HG02763 (cell line): ENCODE results near the gene GPRC5B.

Source experiments
- ATAC-seq: cut with Tn5 transposase; IDR thresholded peaks from one replicate; pipeline ENCODE4 v1.9.1; 2021; ENCODE audit warnings: mild to moderate bottlenecking, moderate library complexity; ENCODE audit not compliant: unreplicated experiment

Gene GPRC5B

DNA sequence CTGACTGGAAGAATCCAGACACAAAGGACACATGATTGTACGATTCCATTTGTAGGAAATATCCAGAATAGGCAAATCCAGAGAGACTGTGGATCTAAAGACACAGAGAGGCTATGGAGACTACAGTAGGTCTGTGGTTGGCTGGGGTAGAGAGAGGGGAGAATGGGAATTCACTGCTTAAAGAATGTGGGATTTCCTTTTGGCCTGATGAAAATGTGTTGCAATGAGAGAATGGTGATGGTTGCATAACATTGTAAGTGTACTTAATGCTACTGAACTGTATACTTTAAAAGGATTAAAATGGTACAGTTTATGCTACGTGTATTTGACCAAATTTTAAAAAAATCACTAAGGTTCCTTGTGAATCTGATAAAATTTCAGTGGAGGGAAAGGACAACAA lies 62.1 kb downstream of the GPRC5B start:
- no peak for ATAC-seq

GRCh38 chr16:19817875-19818274 lies 66.8 kb downstream of the GPRC5B start:
- ATAC-seq, result no peak

- ATAC-seq, result no peak
Observed at GRCh38 chr16:19817122-19817521, 67.5 kb downstream of the GPRC5B start.

DNA sequence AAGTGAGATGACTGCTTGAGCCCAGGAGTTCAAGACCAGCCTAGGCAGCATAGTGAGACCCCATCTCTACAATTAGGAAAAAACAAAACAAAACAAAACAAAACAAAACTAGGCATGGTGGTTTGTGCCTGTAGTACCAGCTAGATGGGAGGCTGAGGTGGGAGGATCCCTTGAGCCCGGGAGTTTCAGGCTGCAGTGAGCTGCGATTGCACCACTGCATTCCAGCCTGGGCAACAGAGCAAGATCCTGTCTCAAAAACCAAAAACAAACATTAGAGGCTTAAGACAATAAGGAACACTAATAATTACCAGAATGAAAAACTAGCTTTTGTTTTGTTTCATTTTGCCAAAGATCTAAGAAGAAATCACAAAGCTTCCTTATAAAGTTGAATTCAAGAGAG lies 69.2 kb downstream of the GPRC5B start:
- ATAC-seq, result no peak

DNA sequence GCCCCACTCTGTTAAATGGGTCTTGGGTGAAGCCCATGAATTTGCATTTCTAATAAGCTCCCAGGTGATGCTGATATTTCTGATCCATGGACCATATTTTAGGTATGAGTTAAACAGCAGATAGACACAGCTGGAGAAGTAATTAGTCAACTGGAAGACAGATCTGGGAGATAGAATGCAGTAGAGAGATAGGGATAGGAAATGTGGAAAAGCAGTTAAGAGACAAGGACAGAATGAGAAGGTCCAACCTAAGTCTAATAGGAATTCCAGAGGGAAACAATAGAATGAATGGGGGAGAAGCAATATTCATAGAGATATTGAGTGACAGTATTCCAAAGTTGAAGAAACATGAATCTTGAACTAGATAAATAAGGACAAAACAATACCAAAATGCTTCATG lies 71.7 kb downstream of the GPRC5B start:
- ATAC-seq, result no peak

- no peak for ATAC-seq
Observed at GRCh38 chr16:19810817-19811731, 73.6 kb downstream of the GPRC5B start.

- no peak for ATAC-seq
Observed at GRCh38 chr16:19809693-19810092, 75.0 kb downstream of the GPRC5B start.

- ATAC-seq, result no peak
Observed at GRCh38 chr16:19809121-19809635, 75.5 kb downstream of the GPRC5B start.

GRCh38 chr16:19808061-19808641 lies 76.5 kb downstream of the GPRC5B start:
- ATAC-seq, result no peak
